ENCODE measurements around the gene TP53I11. TPM values are rescaled to one million over a fixed set of nuclear protein-coding genes. Genes with fewer than 3 reads are reported as not detected.

TP53I11 gene
- total RNA-seq, 1 donor from 2014 or later = 110 TPM

DNA sequence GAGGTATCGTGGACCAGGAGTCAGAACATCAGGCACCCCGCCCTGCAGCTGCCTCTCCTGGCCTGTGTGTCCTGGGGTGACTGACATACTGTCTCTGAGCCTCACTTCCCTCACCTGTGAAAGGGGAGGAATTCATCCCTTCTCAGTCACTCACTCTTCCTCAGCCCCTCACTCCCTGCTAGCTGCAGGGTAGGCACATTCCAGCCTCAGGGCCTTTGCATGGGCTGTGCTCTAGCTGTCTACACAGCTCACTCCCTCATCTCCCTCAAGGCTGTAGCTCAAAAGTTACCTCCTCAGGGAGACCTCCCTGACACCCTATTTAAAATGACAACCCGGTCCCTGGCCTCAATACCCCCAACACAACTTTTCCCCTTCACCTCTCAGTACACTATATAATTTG is 2.5 kb downstream of the TP53I11 start:
- Histone ChIP-seq H3K36me3 (no peaks in the 10 kb centered on the region), H3K27ac (no peak overlapping the region), H3K4me1 (peaks cover 38% of the 10 kb centered on the region), H3K9me3 (no peaks in the 10 kb centered on the region), H3K4me3 (no peak overlapping the region), H3K27me3 (no peaks in the 10 kb centered on the region)
- ATAC-seq (no peak), DNase-seq (no peak)
- intact Hi-C loops (cut with DNase I) = no loop called here
- TF ChIP-seq, protein P1, sequence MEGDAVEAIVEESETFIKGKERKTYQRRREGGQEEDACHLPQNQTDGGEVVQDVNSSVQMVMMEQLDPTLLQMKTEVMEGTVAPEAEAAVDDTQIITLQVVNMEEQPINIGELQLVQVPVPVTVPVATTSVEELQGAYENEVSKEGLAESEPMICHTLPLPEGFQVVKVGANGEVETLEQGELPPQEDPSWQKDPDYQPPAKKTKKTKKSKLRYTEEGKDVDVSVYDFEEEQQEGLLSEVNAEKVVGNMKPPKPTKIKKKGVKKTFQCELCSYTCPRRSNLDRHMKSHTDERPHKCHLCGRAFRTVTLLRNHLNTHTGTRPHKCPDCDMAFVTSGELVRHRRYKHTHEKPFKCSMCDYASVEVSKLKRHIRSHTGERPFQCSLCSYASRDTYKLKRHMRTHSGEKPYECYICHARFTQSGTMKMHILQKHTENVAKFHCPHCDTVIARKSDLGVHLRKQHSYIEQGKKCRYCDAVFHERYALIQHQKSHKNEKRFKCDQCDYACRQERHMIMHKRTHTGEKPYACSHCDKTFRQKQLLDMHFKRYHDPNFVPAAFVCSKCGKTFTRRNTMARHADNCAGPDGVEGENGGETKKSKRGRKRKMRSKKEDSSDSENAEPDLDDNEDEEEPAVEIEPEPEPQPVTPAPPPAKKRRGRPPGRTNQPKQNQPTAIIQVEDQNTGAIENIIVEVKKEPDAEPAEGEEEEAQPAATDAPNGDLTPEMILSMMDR (IDR thresholded peaks at IDR 0.05) = no peak

DNA sequence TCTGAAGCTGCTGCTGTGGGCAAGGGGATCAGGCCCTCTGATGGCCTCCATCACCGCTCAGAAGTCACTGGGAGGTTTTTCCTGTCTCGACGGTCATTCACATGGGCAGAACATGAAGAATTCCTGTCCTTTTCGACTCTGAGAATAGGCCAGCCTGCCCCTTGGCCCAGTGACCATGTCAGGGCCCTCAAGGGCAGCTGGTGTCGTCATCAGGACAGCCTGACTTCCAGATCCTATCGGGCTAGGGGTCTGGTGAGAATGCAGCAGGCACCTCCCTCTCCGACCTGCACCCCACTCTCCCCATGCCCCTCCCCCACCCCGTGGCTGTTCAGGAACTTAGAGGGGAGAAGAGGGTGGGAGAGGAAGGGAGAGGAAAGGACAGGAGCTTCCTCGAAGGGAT is 3.6 kb downstream of the TP53I11 start:
- Histone ChIP-seq H3K27ac (no peak overlapping the region), H3K9me3 (no peaks in the 10 kb centered on the region), H3K4me3 (no peak overlapping the region), H3K4me1 (peaks cover 45% of the 10 kb centered on the region), H3K27me3 (no peaks in the 10 kb centered on the region), H3K36me3 (no peaks in the 10 kb centered on the region)
- DNase-seq (no peak), ATAC-seq (no peak)
- TF ChIP-seq, protein P1 (IDR thresholded peaks at IDR 0.05) = no peak
- intact Hi-C loops (cut with DNase I) = no loop called here

DNA sequence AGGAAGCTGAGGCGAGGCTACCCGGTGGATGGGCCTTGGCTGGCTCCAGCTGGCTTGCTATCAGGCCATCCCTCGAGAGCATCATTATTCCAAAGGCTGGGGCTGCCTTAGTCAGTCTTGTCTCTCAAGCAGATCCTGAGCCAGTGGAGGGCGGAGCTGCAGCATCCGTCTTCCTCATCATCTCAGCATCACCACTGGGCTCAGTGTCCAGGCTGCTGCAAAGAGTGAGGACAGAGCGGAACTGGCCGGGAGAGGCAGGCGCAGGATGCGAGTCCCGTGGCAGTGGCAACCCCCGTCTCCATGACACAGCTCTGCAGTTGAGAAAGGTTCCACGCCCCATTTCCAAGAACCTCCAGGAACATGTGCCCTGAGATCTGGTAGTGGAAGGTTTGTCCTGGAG is 4.4 kb downstream of the TP53I11 start:
- no peak overlapping the region for H3K27ac ChIP-seq
- no peaks in the 10 kb centered on the region for H3K9me3 ChIP-seq
- intact Hi-C loops (cut with DNase I) = no loop called here
- H3K4me1 ChIP-seq = peaks cover 45% of the 10 kb centered on the region
- DNase-seq (no peak), ATAC-seq (no peak)
- no peak overlapping the region for H3K4me3 ChIP-seq
- no peaks in the 10 kb centered on the region for H3K27me3 ChIP-seq
- no peaks in the 10 kb centered on the region for H3K36me3 ChIP-seq
- TF ChIP-seq, protein P1 (IDR thresholded peaks at IDR 0.05) = no peak

DNA sequence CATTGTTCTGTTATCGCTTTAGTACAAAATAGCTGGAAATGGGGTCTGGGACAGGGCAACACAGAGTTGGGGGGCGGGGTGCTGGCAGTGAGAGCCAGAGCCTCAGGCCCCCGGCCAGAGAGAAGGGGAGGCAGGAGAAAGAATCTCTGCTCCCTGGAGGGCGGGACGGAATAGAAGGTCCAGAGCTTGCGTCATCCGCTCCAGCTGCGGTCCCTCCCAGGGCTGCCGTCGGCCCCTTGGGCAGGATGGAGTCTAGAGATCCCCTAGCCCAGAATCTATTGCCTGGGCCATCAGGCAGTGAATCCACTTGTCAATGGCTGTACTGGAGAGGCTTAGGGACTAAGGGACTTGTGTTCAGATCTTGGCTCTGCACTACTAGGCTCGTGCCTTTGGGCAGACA is 5.0 kb downstream of the TP53I11 start:
- no peak overlapping the region for H3K27ac ChIP-seq
- H3K4me3 ChIP-seq = no peak overlapping the region
- H3K27me3 ChIP-seq = no peaks in the 10 kb centered on the region
- DNase-seq (no peak), ATAC-seq (no peak)
- intact Hi-C loops (cut with DNase I) = no loop called here
- peaks cover 45% of the 10 kb centered on the region for H3K4me1 ChIP-seq
- TF ChIP-seq, protein P1 (IDR thresholded peaks at IDR 0.05) = no peak
- H3K36me3 ChIP-seq = no peaks in the 10 kb centered on the region
- H3K9me3 ChIP-seq = no peaks in the 10 kb centered on the region

DNA sequence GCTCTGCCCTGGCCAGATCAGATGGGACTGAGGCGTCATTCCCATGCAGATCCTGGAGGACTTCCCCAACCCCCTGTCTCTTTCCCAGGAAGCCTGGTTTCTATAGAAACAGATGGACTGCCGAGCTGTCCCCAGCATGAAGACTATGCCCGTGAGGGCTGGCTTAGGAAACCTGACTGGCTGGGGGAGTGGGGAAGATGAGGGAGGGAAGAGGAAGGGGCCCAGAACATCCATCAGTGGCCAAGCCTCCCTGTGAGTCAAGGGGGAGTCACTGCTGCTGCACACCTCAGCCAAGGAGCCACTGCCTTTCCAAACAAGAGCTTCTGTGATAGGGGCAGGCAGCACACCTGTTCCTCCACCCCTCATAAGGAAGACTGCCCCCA is 5.8 kb downstream of the TP53I11 start:
- Histone ChIP-seq H3K27me3 (no peaks in the 10 kb centered on the region), H3K4me3 (no peak overlapping the region), H3K27ac (no peak overlapping the region), H3K36me3 (no peaks in the 10 kb centered on the region), H3K4me1 (peaks cover 50% of the 10 kb centered on the region), H3K9me3 (no peaks in the 10 kb centered on the region)
- TF ChIP-seq, protein P1 (IDR thresholded peaks at IDR 0.05) = no peak
- ATAC-seq (no peak), DNase-seq (no peak)
- intact Hi-C loops (cut with DNase I) = no loop called here

DNA sequence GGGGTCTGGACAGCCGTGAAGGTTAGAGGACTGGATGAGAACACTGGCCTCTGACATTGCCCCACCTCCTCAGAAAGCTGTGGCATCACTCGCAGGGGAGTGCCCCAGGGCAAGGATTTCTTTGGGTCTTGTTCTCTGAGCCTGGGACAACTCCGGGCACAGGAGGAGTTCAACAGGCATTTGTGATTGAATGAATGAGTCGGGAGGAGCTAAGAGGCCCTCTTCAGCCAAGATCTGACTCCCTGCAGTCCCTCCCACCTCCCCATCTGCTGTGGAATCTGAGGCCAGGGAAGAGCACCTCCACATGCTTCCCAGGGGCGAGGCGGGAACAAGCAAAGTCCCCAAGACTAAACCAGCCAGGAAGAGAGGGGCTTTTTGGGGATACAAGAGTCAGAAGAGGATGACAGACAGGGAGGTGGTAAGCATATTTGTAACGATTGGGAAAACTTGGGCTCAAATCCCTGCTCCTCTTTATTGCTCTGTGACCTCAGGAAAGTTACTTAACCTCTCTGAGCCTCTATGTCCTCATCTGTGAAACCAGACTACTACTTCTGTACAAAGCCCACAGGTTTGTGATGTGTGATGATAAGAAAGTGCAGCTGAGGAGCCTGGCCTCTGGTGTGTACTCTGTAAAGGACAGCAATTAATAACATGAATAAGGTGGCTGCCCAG is 6.4 kb downstream of the TP53I11 start:
- TF ChIP-seq, protein P1 (IDR thresholded peaks at IDR 0.05) = no peak
- no peak for DNase-seq
- ATAC-seq = no peak
- Histone ChIP-seq H3K4me1 (peaks cover 50% of the 10 kb centered on the region), H3K27ac (no peak overlapping the region), H3K4me3 (no peak overlapping the region), H3K9me3 (no peaks in the 10 kb centered on the region), H3K36me3 (no peaks in the 10 kb centered on the region), H3K27me3 (no peaks in the 10 kb centered on the region)
- intact Hi-C loops (cut with DNase I) = no loop called here
